GM18873 (cell line): ENCODE data around the gene ELFN1.

Source experiments
- ATAC-seq: cut with Tn5 transposase; IDR thresholded peaks from one replicate; pipeline ENCODE4 v1.9.1; 2021; ENCODE audit warnings: mild to moderate bottlenecking, moderate library complexity, moderate number of reproducible peaks; ENCODE audit not compliant: unreplicated experiment, low FRiP score

Gene ELFN1

GRCh38 chr7:1769286-1770200 is 99.5 kb downstream of the ELFN1 start:
- no peak for ATAC-seq

GRCh38 chr7:1770331-1770730 is 100.3 kb downstream of the ELFN1 start:
- ATAC-seq, result no peak

- no peak for ATAC-seq
Observed at GRCh38 chr7:1775389-1775788, 105.3 kb downstream of the ELFN1 start.

- no peak for ATAC-seq
Observed at GRCh38 chr7:1777122-1777521, 107.0 kb downstream of the ELFN1 start.

- ATAC-seq, result no peak
Observed at GRCh38 chr7:1779445-1779844, 109.4 kb downstream of the ELFN1 start.

GRCh38 chr7:1781369-1781768 is 111.3 kb downstream of the ELFN1 start:
- no peak for ATAC-seq

GRCh38 chr7:1785839-1786238 is 115.8 kb downstream of the ELFN1 start:
- ATAC-seq, result no peak

GRCh38 chr7:1787241-1787640 is 117.2 kb downstream of the ELFN1 start:
- ATAC-seq, result no peak

- no peak for ATAC-seq
Observed at GRCh38 chr7:1787681-1788235, 117.7 kb downstream of the ELFN1 start.

GRCh38 chr7:1794888-1795542 is 124.9 kb downstream of the ELFN1 start:
- no peak for ATAC-seq
